Measurements from ENCODE around the gene PCNX1.
A peak's percentile ranks its signal among the peaks of the same experiment; 100 is the strongest.

PCNX1 gene

DNA sequence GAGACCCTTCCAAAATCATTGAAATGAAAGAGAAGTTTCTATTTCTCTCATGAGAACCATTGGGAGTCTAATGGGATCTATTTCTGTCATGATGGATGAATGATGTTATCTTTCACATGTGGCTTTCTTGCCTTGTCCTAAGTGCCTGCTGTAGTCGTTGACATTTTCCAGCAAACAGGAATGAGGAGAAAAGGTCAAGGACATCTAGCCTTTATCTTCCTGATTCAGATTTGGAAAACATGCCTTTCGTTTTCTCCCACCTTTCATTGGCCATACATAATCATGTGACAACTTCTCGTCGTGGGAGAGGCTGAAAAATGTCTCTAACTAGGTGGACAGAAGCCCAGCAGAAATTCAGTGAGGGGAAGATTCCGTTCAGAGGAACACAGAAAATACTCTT is 94.5 kb downstream of the PCNX1 start:
- TF ChIP-seq, protein P1, sequence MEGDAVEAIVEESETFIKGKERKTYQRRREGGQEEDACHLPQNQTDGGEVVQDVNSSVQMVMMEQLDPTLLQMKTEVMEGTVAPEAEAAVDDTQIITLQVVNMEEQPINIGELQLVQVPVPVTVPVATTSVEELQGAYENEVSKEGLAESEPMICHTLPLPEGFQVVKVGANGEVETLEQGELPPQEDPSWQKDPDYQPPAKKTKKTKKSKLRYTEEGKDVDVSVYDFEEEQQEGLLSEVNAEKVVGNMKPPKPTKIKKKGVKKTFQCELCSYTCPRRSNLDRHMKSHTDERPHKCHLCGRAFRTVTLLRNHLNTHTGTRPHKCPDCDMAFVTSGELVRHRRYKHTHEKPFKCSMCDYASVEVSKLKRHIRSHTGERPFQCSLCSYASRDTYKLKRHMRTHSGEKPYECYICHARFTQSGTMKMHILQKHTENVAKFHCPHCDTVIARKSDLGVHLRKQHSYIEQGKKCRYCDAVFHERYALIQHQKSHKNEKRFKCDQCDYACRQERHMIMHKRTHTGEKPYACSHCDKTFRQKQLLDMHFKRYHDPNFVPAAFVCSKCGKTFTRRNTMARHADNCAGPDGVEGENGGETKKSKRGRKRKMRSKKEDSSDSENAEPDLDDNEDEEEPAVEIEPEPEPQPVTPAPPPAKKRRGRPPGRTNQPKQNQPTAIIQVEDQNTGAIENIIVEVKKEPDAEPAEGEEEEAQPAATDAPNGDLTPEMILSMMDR (conservative IDR thresholded peaks at IDR 0.05; ENCODE audit: low read length) = no peak
- no peak overlapping the region for H3K4me3 ChIP-seq (ENCODE audit: low read length)
- no peak for DNase-seq (ENCODE audit: low read depth)

DNA sequence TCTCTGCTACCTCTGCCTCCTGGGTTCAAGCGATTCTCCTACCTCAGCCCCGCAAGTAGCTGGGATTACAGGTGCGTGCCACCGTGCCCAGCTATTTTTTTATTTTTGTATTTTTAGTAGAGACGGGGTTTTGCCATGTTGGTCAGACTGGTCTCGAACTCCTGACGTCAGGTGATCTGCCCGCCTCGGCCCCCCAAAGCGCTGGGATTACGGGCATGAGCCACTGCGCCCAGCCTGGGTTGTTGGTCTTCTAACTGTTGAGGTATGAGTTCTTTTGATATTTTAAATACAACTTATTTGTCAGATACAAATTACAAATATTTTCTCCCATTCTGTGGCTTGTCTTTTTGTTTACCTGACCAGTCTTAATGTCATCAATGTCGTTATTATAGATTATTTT is 95.9 kb downstream of the PCNX1 start:
- TF ChIP-seq, protein P1 (conservative IDR thresholded peaks at IDR 0.05; ENCODE audit: low read length) = no peak
- DNase-seq (ENCODE audit: low read depth) = no peak
- H3K4me3 ChIP-seq (ENCODE audit: low read length) = no peak overlapping the region

- DNase-seq (ENCODE audit: low read depth) = no peak
- TF ChIP-seq, protein P1 (conservative IDR thresholded peaks at IDR 0.05; ENCODE audit: low read length) = no peak
- no peak overlapping the region for H3K4me3 ChIP-seq (ENCODE audit: low read length)
Observed at GRCh38 chr14:71004481-71004880, 97.2 kb downstream of the PCNX1 start.

- TF ChIP-seq, protein P1 (conservative IDR thresholded peaks at IDR 0.05; ENCODE audit: low read length) = no peak
- DNase-seq (ENCODE audit: low read depth) = no peak
- no peak overlapping the region for H3K4me3 ChIP-seq (ENCODE audit: low read length)
Observed at GRCh38 chr14:71005076-71005475, 97.8 kb downstream of the PCNX1 start.

GRCh38 chr14:71006200-71006563 is 98.9 kb downstream of the PCNX1 start:
- no peak for DNase-seq (ENCODE audit: low read depth)
- TF ChIP-seq, protein P1 (conservative IDR thresholded peaks at IDR 0.05; ENCODE audit: low read length) = no peak
- H3K4me3 ChIP-seq (ENCODE audit: low read length) = no peak overlapping the region

GRCh38 chr14:71011479-71011878 is 104.2 kb downstream of the PCNX1 start:
- TF ChIP-seq, protein P1 (conservative IDR thresholded peaks at IDR 0.05; ENCODE audit: low read length) = peak; percentile 20; the same call in 1 of the 2 replicates
- DNase-seq (ENCODE audit: low read depth) = no peak
- H3K4me3 ChIP-seq (ENCODE audit: low read length) = no peak overlapping the region

GRCh38 chr14:71012888-71013287 is 105.6 kb downstream of the PCNX1 start:
- DNase-seq (ENCODE audit: low read depth) = no peak
- TF ChIP-seq, protein P1 (conservative IDR thresholded peaks at IDR 0.05; ENCODE audit: low read length) = no peak
- H3K4me3 ChIP-seq (ENCODE audit: low read length) = no peak overlapping the region
